Liver (tissue), 9 donors: ENCODE measurements around the gene TBL2. TPM values are rescaled to one million over a fixed set of nuclear protein-coding genes. Genes with fewer than 3 reads are reported as not detected.

Experiments
- DNase-seq: peaks from one replicate; pipeline ENCODE4 v3.0.0-alpha.2; 2017; ENCODE audit warnings: low spot score
- H3K27ac ChIP-seq, 2 donors: one replicate each; pipeline ENCODE4 v1.7.0; 2013; ENCODE audit warnings: inconsistent platforms in 2 of 2, low read length in 2 of 2, control low read depth in 1 of 2, low read depth in 1 of 2, mild to moderate bottlenecking in 1 of 2
- H3K27me3 ChIP-seq, 4 donors: one replicate each; pipeline versions ENCODE4 v1.6.1 to v1.7.0; 2013; ENCODE audit warnings: low read length in 3 of 4, inconsistent platforms in 1 of 4, mild to moderate bottlenecking in 1 of 4, moderate library complexity in 1 of 4; ENCODE audit not compliant: control insufficient read depth in 4 of 4, insufficient read depth in 4 of 4
- H3K36me3 ChIP-seq, 4 donors: one replicate each; pipeline versions ENCODE4 v1.6.1 to v1.7.0; 2013; ENCODE audit warnings: low read length in 3 of 4, mild to moderate bottlenecking in 3 of 4, low read depth in 1 of 4, moderate library complexity in 1 of 4; ENCODE audit not compliant: control insufficient read depth in 4 of 4, insufficient read depth in 3 of 4
- H3K4me1 ChIP-seq, 4 donors: one replicate each; pipeline versions ENCODE4 v1.6.1 to v1.7.0; 2013; ENCODE audit warnings: low read length in 3 of 4, mild to moderate bottlenecking in 3 of 4, moderate library complexity in 1 of 4; ENCODE audit not compliant: control insufficient read depth in 4 of 4, insufficient read depth in 4 of 4
- H3K4me3 ChIP-seq, 3 donors: one replicate each; pipeline versions ENCODE4 v1.6.1 to v1.7.0; 2013; ENCODE audit warnings: low read length in 3 of 3, control low read depth in 1 of 3, low read depth in 1 of 3, mild to moderate bottlenecking in 1 of 3
- H3K9ac ChIP-seq, 2 donors: one replicate each; pipeline ENCODE4 v1.7.0; 2013; ENCODE audit warnings: low read length in 2 of 2, mild to moderate bottlenecking in 2 of 2, moderate library complexity in 2 of 2, control low read depth in 1 of 2, low read depth in 1 of 2
- H3K9me3 ChIP-seq, 4 donors: one replicate each; pipeline versions ENCODE4 v1.6.1 to v1.7.0; 2013; ENCODE audit warnings: low read length in 3 of 4; ENCODE audit not compliant: control insufficient read depth in 4 of 4
- ATF3 ChIP-seq: IDR thresholded peaks from 2 replicates; pipeline ENCODE4 v1.6.1; 2016; ENCODE audit warnings: antibody characterized with exemption
- CTCF ChIP-seq: fragments of 150-350 bp; IDR thresholded peaks from 2 replicates; pipeline ENCODE4 v1.5.1; 2017; ENCODE audit warnings: improper control_type of control experiment, low read depth, low read length; ENCODE audit not compliant: missing input control
- EGR1 ChIP-seq, 2 donors: IDR thresholded peaks; 2 replicates each; pipeline ENCODE4 v1.6.1; 2016 to 2018; ENCODE audit warnings: antibody characterized with exemption in 2 of 2, low read depth in 2 of 2
- FOXA1 ChIP-seq: IDR thresholded peaks from 2 replicates; pipeline ENCODE4 v1.6.1; 2016; ENCODE audit warnings: antibody characterized with exemption
- FOXA2 ChIP-seq: IDR thresholded peaks from 2 replicates; pipeline ENCODE4 v1.6.1; 2016; ENCODE audit warnings: antibody characterized with exemption
- GABPA ChIP-seq, 2 donors: IDR thresholded peaks in 1 of 2; conservative IDR thresholded peaks in 1 of 2; 2 replicates each; pipeline ENCODE4 v1.6.1; 2016; ENCODE audit warnings: antibody characterized with exemption in 2 of 2, mild to moderate bottlenecking in 1 of 2, moderate library complexity in 1 of 2
- HNF4A ChIP-seq, 2 donors: conservative IDR thresholded peaks; 2 replicates each; pipeline ENCODE4 v1.6.1; 2016; ENCODE audit warnings: antibody characterized with exemption in 2 of 2, mild to moderate bottlenecking in 2 of 2
- HNF4G ChIP-seq: IDR thresholded peaks from 2 replicates; pipeline ENCODE4 v1.6.1; 2016; ENCODE audit warnings: antibody characterized with exemption
- JUND ChIP-seq, 2 donors: IDR thresholded peaks; 2 replicates each; pipeline ENCODE4 v1.6.1; 2016; ENCODE audit warnings: antibody characterized with exemption in 2 of 2
- MAX ChIP-seq: IDR thresholded peaks from 2 replicates; pipeline ENCODE4 v1.6.1; 2016; ENCODE audit warnings: antibody characterized with exemption
- NR2F2 ChIP-seq: IDR thresholded peaks from 2 replicates; pipeline ENCODE4 v1.6.1; 2016; ENCODE audit warnings: antibody characterized with exemption
- RAD21 ChIP-seq, 2 donors: IDR thresholded peaks; 2 replicates each; pipeline ENCODE4 v1.6.1; 2016; ENCODE audit warnings: antibody characterized with exemption in 2 of 2, mild to moderate bottlenecking in 2 of 2
- REST ChIP-seq: IDR thresholded peaks from 2 replicates; pipeline ENCODE4 v1.6.1; 2016; ENCODE audit warnings: antibody characterized with exemption, mild to moderate bottlenecking
- RXRA ChIP-seq, 2 donors: IDR thresholded peaks; 2 replicates each; pipeline ENCODE4 v1.6.1; 2017 to 2018; ENCODE audit warnings: antibody characterized with exemption in 2 of 2, mild to moderate bottlenecking in 1 of 2
- SP1 ChIP-seq: IDR thresholded peaks from 2 replicates; pipeline ENCODE4 v1.6.1; 2018; ENCODE audit warnings: antibody characterized with exemption, mild to moderate bottlenecking
- TAF1 ChIP-seq: conservative IDR thresholded peaks from 2 replicates; pipeline ENCODE4 v1.6.1; 2016; ENCODE audit warnings: antibody characterized with exemption, mild to moderate bottlenecking
- YY1 ChIP-seq: IDR thresholded peaks from 2 replicates; pipeline ENCODE4 v1.6.1; 2016; ENCODE audit warnings: antibody characterized with exemption, mild to moderate bottlenecking
- ZBTB33 ChIP-seq: IDR thresholded peaks from 2 replicates; pipeline ENCODE4 v1.6.1; 2016; ENCODE audit warnings: antibody characterized with exemption
- WGBS: extraction: QIAGEN DNeasy Blood & Tissue Kit; methylation state at CpG from one replicate; pipeline ENCODE4 v1.1.7; 2013; 5-methylcytosine and 5-hydroxymethylcytosine counted together
- polyA plus RNA-seq, 2 donors: library from polyadenylated mRNA; stranded (reverse) in 1 of 2; unstranded in 1 of 2; fragments of 200-250 nt in 1 of 2; fragments of >200 nt in 1 of 2; fragmentation: Nextera tagmentation in 1 of 2; extraction: Ambion mirVana in 1 of 2; gene quantifications; one replicate each; pipeline versions ENCODE4 v1.2.1 to v1.2.3, GENCODE V29; 2013 to 2015
- total RNA-seq, 2 donors: library from RNA; depleted of rRNA; stranded (reverse); fragments of >200 nt; gene quantifications; one replicate each; pipeline ENCODE4 v1.2.3, GENCODE V29; 2014
- donor health status: healthy.
- donor health status: healthy.
- donor health status: healthy.
- donor health status: healthy.
- donor health status: healthy.

Gene TBL2
- total and polyA plus RNA-seq, 4 donors: 10.9 to 36.6 (median 19.0) TPM

GRCh38 chr7:73560109-73560835 lies 18.1 kb downstream of the TBL2 start:
- H3K9ac ChIP-seq: no peak overlapping the region
- no peaks in the 10 kb centered on the region for H3K9me3 ChIP-seq
- H3K36me3 ChIP-seq: no peaks in the 10 kb centered on the region
- peak overlapping the region in 1 of 2 donors; percentile 68 for H3K27ac ChIP-seq
- 52% methylated on average over 11 of the region's 11 CpGs for WGBS
- peak in 1 of 2 donors; percentile 7 for TF ChIP-seq HNF4A (conservative IDR thresholded peaks at IDR 0.05)
- no peak for TF ChIP-seq GABPA (IDR thresholded peaks at IDR 0.05 in 1 of 2, conservative IDR thresholded peaks at IDR 0.05 in 1 of 2)
- no peak overlapping the region for H3K4me3 ChIP-seq
- H3K27me3 ChIP-seq: no peaks in the 10 kb centered on the region
- peaks cover 0 to 18% (median 16%) of the 10 kb centered on the region in 4 donors for H3K4me1 ChIP-seq
- DNase-seq: no peak

GRCh38 chr7:73557397-73558257 lies 20.8 kb downstream of the TBL2 start, which contains the start of gene BCL7B:
TSS of gene BCL7B (minus strand) at chr7:73557690. CDS start at chr7:73557578, 112 bp downstream.
- Histone ChIP-seq H3K4me3 (peak within 1 kb of the TSS; percentile 76 to 97 (median 91)), H3K36me3 (peaks cover 0 to 2% (median 0%) of the 10 kb centered on the region in 4 donors), H3K27me3 (no peaks in the 10 kb centered on the region), H3K27ac (peak within 1 kb of the TSS; percentile 98), H3K9ac (peak within 1 kb of the TSS; percentile 66 to 89), H3K4me1 (peaks cover 0 to 18% (median 16%) of the 10 kb centered on the region in 4 donors), H3K9me3 (no peaks in the 10 kb centered on the region)
- peak; percentile 76 for DNase-seq
- no peak for TF ChIP-seq GABPA (IDR thresholded peaks at IDR 0.05 in 1 of 2, conservative IDR thresholded peaks at IDR 0.05 in 1 of 2)
- TF ChIP-seq CTCF: no peak
- no peak for TF ChIP-seq ATF3
- TF ChIP-seq TAF1: no peak
- peak; percentile 54 to 61 for TF ChIP-seq HNF4A (conservative IDR thresholded peaks at IDR 0.05)
- TF ChIP-seq HNF4G: no peak
- no peak for TF ChIP-seq FOXA1
- TF ChIP-seq YY1: peak; percentile 76
- no peak for TF ChIP-seq MAX
- TF ChIP-seq EGR1 (IDR thresholded peaks at IDR 0.05; ENCODE audit: low read depth in 2 of 2): no peak
- TF ChIP-seq JUND (IDR thresholded peaks at IDR 0.05): no peak
- no peak for TF ChIP-seq ZBTB33
- TF ChIP-seq SP1: peak; percentile 44
- TF ChIP-seq RAD21 (IDR thresholded peaks at IDR 0.05): no peak
- peak; percentile 31 to 36 for TF ChIP-seq RXRA (IDR thresholded peaks at IDR 0.05)
- TF ChIP-seq NR2F2: peak; percentile 69
- TF ChIP-seq REST: no peak
- no peak for TF ChIP-seq FOXA2
- WGBS: 4% methylated on average over 83 of the region's 83 CpGs
